ENCODE measurements around the gene TRIO. TPM values are rescaled to one million over a fixed set of nuclear protein-coding genes. Genes with fewer than 3 reads are reported as not detected.

The TRIO gene
- total and polyA plus RNA-seq, 3 experiments from 2014 or later, result 0.89 to 4.4 (median 4.2) TPM

DNA sequence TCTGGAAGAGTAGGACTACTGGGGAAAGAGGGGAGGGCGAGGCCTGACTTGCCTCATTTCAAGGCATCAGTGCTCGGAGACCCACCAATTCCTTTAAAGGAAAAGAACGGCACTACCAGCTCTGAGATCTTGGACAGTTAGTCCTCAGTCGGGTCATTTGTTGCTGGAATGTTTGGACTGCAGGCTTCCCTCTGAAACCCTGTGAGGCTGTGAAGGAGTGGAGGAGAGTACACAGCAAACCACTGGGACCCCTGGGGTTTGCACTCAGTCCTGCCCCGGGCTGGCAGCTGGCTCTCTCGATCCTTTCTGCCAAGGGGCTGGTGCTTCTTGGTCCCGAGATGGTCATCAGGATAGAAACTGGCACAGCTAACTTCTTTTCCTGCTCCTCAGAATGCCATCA, 194.5 kb downstream of the TRIO start:
- POLR2A ChIA-PET, result no interaction called here
- no peak overlapping the region for H3K27ac Mint-ChIP-seq
- H3K4me3 ChIP-seq (ENCODE audit: low read length), result no peak overlapping the region
- H3K36me3 Mint-ChIP-seq, result no peaks in the 10 kb centered on the region
- no peak overlapping the region for H3K27ac ChIP-seq (ENCODE audit: low read depth, low read length)
- H3K9me3 ChIP-seq (ENCODE audit: low read length), result no peaks in the 10 kb centered on the region
- CTCF ChIA-PET, result no interaction called here
- no peaks in the 10 kb centered on the region for H3K4me1 ChIP-seq (ENCODE audit: insufficient read depth, low read length)
- H3K27me3 Mint-ChIP-seq, result peaks cover 3 to 32% of the 10 kb centered on the region in 2 donors
- H3K36me3 ChIP-seq (ENCODE audit: insufficient read depth, low read length), result no peaks in the 10 kb centered on the region
- DNase-seq, result no peak
- no peaks in the 10 kb centered on the region for H3K4me1 Mint-ChIP-seq
- H3K27me3 ChIP-seq (ENCODE audit: insufficient read depth, low read length, poor library complexity, severe bottlenecking), result no peaks in the 10 kb centered on the region
- H3K9me3 Mint-ChIP-seq, result no peaks in the 10 kb centered on the region
- no peak overlapping the region for H3K4me3 Mint-ChIP-seq

- H3K27ac ChIP-seq (ENCODE audit: low read depth, low read length), result no peak overlapping the region
- Mint-ChIP-seq H3K4me1 (no peaks in the 10 kb centered on the region), H3K9me3 (no peaks in the 10 kb centered on the region), H3K36me3 (no peaks in the 10 kb centered on the region), H3K27me3 (peaks cover 12 to 42% of the 10 kb centered on the region in 2 donors), H3K4me3 (no peak overlapping the region), H3K27ac (no peak overlapping the region)
- H3K36me3 ChIP-seq (ENCODE audit: insufficient read depth, low read length), result no peaks in the 10 kb centered on the region
- POLR2A ChIA-PET, result no interaction called here
- no peak for DNase-seq
- H3K4me1 ChIP-seq (ENCODE audit: insufficient read depth, low read length), result no peaks in the 10 kb centered on the region
- no peaks in the 10 kb centered on the region for H3K27me3 ChIP-seq (ENCODE audit: insufficient read depth, low read length, poor library complexity, severe bottlenecking)
- CTCF ChIA-PET, result interaction anchor here (1.5 kb wide), 1 partner anchor 12 kb away, joined by 4 read pairs; no protein-coding TSS in a partner anchor
- H3K9me3 ChIP-seq (ENCODE audit: low read length), result no peaks in the 10 kb centered on the region
- H3K4me3 ChIP-seq (ENCODE audit: low read length), result no peak overlapping the region
Measured at GRCh38 chr5:14339468-14339867, 196.3 kb downstream of the TRIO start.

DNA sequence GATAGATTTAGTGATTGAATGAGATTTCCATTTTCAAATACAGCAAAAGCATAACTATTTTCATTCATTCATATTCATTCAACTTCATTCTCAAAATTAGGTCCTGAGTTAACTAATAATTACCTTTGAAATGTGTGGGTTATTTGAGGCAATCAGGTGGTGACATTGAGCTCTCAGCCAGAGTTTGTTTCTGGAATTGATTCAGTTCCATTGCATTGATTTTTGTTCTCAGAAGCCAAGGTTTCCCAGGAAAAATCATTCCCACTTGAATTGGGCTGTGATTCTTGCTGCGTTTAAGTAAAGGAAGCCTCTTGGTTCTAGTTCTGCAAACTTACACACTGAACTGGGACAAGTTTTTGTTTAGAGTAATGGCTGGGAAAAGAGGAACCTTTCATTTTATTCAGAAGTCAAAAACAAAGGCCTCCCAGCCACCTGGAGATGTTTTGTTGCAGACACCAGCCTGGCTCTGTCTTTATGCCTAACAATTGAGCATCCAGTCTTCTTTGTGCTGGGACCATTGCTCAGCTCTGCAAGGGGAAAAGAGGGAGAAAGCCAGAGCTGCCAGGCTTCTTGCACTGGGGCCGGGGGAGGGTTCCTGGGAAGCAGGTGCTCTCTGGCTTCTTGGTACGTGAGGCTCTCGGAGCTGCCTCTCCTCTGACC, 198.6 kb downstream of the TRIO start:
- no peak overlapping the region for H3K4me3 ChIP-seq (ENCODE audit: low read length)
- no peaks in the 10 kb centered on the region for H3K36me3 ChIP-seq (ENCODE audit: insufficient read depth, low read length)
- DNase-seq, result no peak
- H3K27me3 Mint-ChIP-seq, result peaks cover 11 to 45% of the 10 kb centered on the region in 2 donors
- no peaks in the 10 kb centered on the region for H3K4me1 Mint-ChIP-seq
- no peak overlapping the region for H3K4me3 Mint-ChIP-seq
- POLR2A ChIA-PET, result no interaction called here
- CTCF ChIA-PET, result no interaction called here
- H3K4me1 ChIP-seq (ENCODE audit: insufficient read depth, low read length), result no peaks in the 10 kb centered on the region
- no peaks in the 10 kb centered on the region for H3K27me3 ChIP-seq (ENCODE audit: insufficient read depth, low read length, poor library complexity, severe bottlenecking)
- no peaks in the 10 kb centered on the region for H3K9me3 Mint-ChIP-seq
- H3K27ac Mint-ChIP-seq, result no peak overlapping the region
- H3K36me3 Mint-ChIP-seq, result no peaks in the 10 kb centered on the region
- no peaks in the 10 kb centered on the region for H3K9me3 ChIP-seq (ENCODE audit: low read length)
- no peak overlapping the region for H3K27ac ChIP-seq (ENCODE audit: low read depth, low read length)

DNA sequence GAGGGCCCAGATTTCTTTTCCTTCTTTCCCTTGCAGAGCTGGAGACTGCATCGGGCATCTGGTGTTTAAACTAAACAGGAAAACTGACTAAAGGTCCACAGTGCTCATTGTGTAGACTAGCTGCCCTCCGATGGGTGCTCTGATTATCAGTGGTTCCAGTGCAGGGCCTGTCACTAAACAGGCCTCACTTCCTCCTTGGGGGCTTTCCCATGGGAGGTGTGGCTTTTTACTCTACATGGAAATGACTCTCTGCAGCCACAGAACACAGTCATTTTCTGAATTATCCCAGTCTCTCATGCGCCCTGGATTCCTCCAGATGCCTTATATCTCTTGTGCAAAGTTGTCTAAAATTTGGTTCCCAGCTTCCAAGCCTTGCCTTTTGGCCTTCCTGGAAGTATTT, 199.2 kb downstream of the TRIO start:
- no peaks in the 10 kb centered on the region for H3K27me3 ChIP-seq (ENCODE audit: insufficient read depth, low read length, poor library complexity, severe bottlenecking)
- no peaks in the 10 kb centered on the region for H3K4me1 Mint-ChIP-seq
- no peaks in the 10 kb centered on the region for H3K36me3 Mint-ChIP-seq
- H3K4me1 ChIP-seq (ENCODE audit: insufficient read depth, low read length), result no peaks in the 10 kb centered on the region
- no peak overlapping the region for H3K4me3 ChIP-seq (ENCODE audit: low read length)
- DNase-seq, result no peak
- H3K36me3 ChIP-seq (ENCODE audit: insufficient read depth, low read length), result no peaks in the 10 kb centered on the region
- no peaks in the 10 kb centered on the region for H3K9me3 ChIP-seq (ENCODE audit: low read length)
- ChIA-PET POLR2A (no interaction called here), CTCF (no interaction called here)
- H3K27ac ChIP-seq (ENCODE audit: low read depth, low read length), result no peak overlapping the region
- H3K4me3 Mint-ChIP-seq, result no peak overlapping the region
- no peaks in the 10 kb centered on the region for H3K9me3 Mint-ChIP-seq
- no peak overlapping the region for H3K27ac Mint-ChIP-seq
- H3K27me3 Mint-ChIP-seq, result peaks cover 11 to 43% of the 10 kb centered on the region in 2 donors

GRCh38 chr5:14343376-14343775, 200.2 kb downstream of the TRIO start:
- no peaks in the 10 kb centered on the region for H3K36me3 Mint-ChIP-seq
- H3K36me3 ChIP-seq (ENCODE audit: insufficient read depth, low read length), result no peaks in the 10 kb centered on the region
- no peaks in the 10 kb centered on the region for H3K4me1 Mint-ChIP-seq
- ChIA-PET POLR2A (no interaction called here), CTCF (no interaction called here)
- no peaks in the 10 kb centered on the region for H3K4me1 ChIP-seq (ENCODE audit: insufficient read depth, low read length)
- H3K9me3 ChIP-seq (ENCODE audit: low read length), result no peaks in the 10 kb centered on the region
- DNase-seq, result no peak
- no peaks in the 10 kb centered on the region for H3K9me3 Mint-ChIP-seq
- no peak overlapping the region for H3K4me3 Mint-ChIP-seq
- H3K27ac ChIP-seq (ENCODE audit: low read depth, low read length), result no peak overlapping the region
- no peak overlapping the region for H3K27ac Mint-ChIP-seq
- H3K27me3 ChIP-seq (ENCODE audit: insufficient read depth, low read length, poor library complexity, severe bottlenecking), result no peaks in the 10 kb centered on the region
- H3K4me3 ChIP-seq (ENCODE audit: low read length), result no peak overlapping the region
- H3K27me3 Mint-ChIP-seq, result peaks cover 11 to 43% of the 10 kb centered on the region in 2 donors

- H3K4me3 ChIP-seq (ENCODE audit: low read length), result no peak overlapping the region
- Mint-ChIP-seq H3K27me3 (peaks cover 10 to 44% of the 10 kb centered on the region in 2 donors), H3K27ac (no peak overlapping the region), H3K9me3 (no peaks in the 10 kb centered on the region), H3K4me1 (no peaks in the 10 kb centered on the region), H3K4me3 (no peak overlapping the region), H3K36me3 (no peaks in the 10 kb centered on the region)
- CTCF ChIA-PET, result no interaction called here
- H3K9me3 ChIP-seq (ENCODE audit: low read length), result no peaks in the 10 kb centered on the region
- POLR2A ChIA-PET, result no interaction called here
- H3K36me3 ChIP-seq (ENCODE audit: insufficient read depth, low read length), result no peaks in the 10 kb centered on the region
- no peak for DNase-seq
- H3K27me3 ChIP-seq (ENCODE audit: insufficient read depth, low read length, poor library complexity, severe bottlenecking), result no peaks in the 10 kb centered on the region
- H3K4me1 ChIP-seq (ENCODE audit: insufficient read depth, low read length), result no peaks in the 10 kb centered on the region
- H3K27ac ChIP-seq (ENCODE audit: low read depth, low read length), result no peak overlapping the region
Measured at GRCh38 chr5:14347522-14347921, 204.4 kb downstream of the TRIO start.

DNA sequence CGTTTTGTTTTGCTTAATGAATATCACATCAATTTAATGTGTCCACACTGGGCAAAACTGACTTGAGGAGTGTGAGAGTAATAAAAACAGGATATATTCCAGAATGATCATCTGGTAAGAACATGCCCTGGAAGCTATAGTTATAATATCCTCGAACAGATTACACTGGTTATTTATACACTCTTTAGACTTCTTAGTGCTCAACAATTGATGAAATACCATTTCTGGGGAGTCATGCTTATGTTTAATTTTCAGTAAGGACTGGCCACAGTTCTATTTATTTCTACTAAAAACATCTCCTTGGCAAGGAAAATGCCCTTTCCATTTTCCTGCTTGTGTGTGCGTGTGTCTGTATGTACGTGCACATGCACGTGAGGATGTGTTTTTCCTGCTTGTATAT, 205.0 kb downstream of the TRIO start:
- no peaks in the 10 kb centered on the region for H3K9me3 Mint-ChIP-seq
- no peak for DNase-seq
- H3K27me3 Mint-ChIP-seq, result peaks cover 6 to 40% of the 10 kb centered on the region in 2 donors
- no peaks in the 10 kb centered on the region for H3K9me3 ChIP-seq (ENCODE audit: low read length)
- no peaks in the 10 kb centered on the region for H3K36me3 ChIP-seq (ENCODE audit: insufficient read depth, low read length)
- H3K27me3 ChIP-seq (ENCODE audit: insufficient read depth, low read length, poor library complexity, severe bottlenecking), result no peaks in the 10 kb centered on the region
- ChIA-PET POLR2A (no interaction called here), CTCF (no interaction called here)
- no peak overlapping the region for H3K27ac Mint-ChIP-seq
- no peak overlapping the region for H3K27ac ChIP-seq (ENCODE audit: low read depth, low read length)
- H3K4me3 Mint-ChIP-seq, result no peak overlapping the region
- H3K36me3 Mint-ChIP-seq, result no peaks in the 10 kb centered on the region
- H3K4me3 ChIP-seq (ENCODE audit: low read length), result no peak overlapping the region
- H3K4me1 Mint-ChIP-seq, result no peaks in the 10 kb centered on the region
- H3K4me1 ChIP-seq (ENCODE audit: insufficient read depth, low read length), result no peaks in the 10 kb centered on the region

- Mint-ChIP-seq H3K9me3 (no peaks in the 10 kb centered on the region), H3K36me3 (no peaks in the 10 kb centered on the region), H3K27me3 (peaks cover 0 to 31% of the 10 kb centered on the region in 2 donors), H3K4me3 (no peak overlapping the region), H3K4me1 (no peaks in the 10 kb centered on the region), H3K27ac (no peak overlapping the region)
- Histone ChIP-seq H3K9me3 (ENCODE audit: low read length) (no peaks in the 10 kb centered on the region), H3K4me3 (ENCODE audit: low read length) (no peak overlapping the region), H3K27ac (ENCODE audit: low read depth, low read length) (no peak overlapping the region), H3K27me3 (ENCODE audit: insufficient read depth, low read length, poor library complexity, severe bottlenecking) (no peaks in the 10 kb centered on the region), H3K4me1 (ENCODE audit: insufficient read depth, low read length) (no peaks in the 10 kb centered on the region), H3K36me3 (ENCODE audit: insufficient read depth, low read length) (no peaks in the 10 kb centered on the region)
- no peak for DNase-seq
- ChIA-PET POLR2A (no interaction called here), CTCF (no interaction called here)
Measured at GRCh38 chr5:14349029-14349428, 205.9 kb downstream of the TRIO start.

Data from CD8-positive, alpha-beta memory T cell (primary cell).